B cell (primary cell): ENCODE results near the gene TSHZ1. TPM values are rescaled to one million over a fixed set of nuclear protein-coding genes. Genes with fewer than 3 reads are reported as not detected.

Experiments
- ATAC-seq: fragments of 200-7000 bp; cut with Tn5 transposase; one replicate; pipeline ENCODE4 v1.10.0; 2021; ENCODE audit warnings: low read depth, mild to moderate bottlenecking, moderate number of reproducible peaks, moderate library complexity
- CTCF ChIA-PET: fragments of 350-600 bp; sonication (Branson Sonifier 250); formaldehyde crosslinking; loops from one replicate; lab custom pipeline; 2021; ENCODE audit warnings: antibody characterized with exemption, inconsistent platforms; lab: Charles Lee
- POLR2A ChIA-PET: fragments of 350-600 bp; sonication (Branson Sonifier 250); formaldehyde crosslinking; loops from one replicate; lab custom pipeline; 2021; ENCODE audit warnings: antibody characterized with exemption; lab: Charles Lee
- DNase-seq: peaks from one replicate; pipeline ENCODE4 v3.0.0; 2013
- H2AFZ ChIP-seq: 2 replicates; pipeline ENCODE4 v1.6.1; 2012; ENCODE audit warnings: mild to moderate bottlenecking, low read depth, low read length; ENCODE audit not compliant: insufficient read depth, poor library complexity, severe bottlenecking
- H3K27ac ChIP-seq, 2 donors: 1 replicate in 1 of 2; 2 replicates in 1 of 2; pipeline ENCODE4 v1.5.1; 2012 to 2013; ENCODE audit warnings: low read length in 2 of 2, mild to moderate bottlenecking in 2 of 2, moderate library complexity in 1 of 2
- H3K27me3 ChIP-seq, 4 experiments: fragments of 200-600 bp in 1 of 4; sonication (generic) in 1 of 4; replicated peaks in 1 of 4; 1 replicate in 2 of 4; 2 replicates in 2 of 4; pipeline versions ENCODE4 v1.6.1 to v1.7.0; 2013 to 2016; ENCODE audit warnings: low read length in 3 of 4, mild to moderate bottlenecking in 2 of 4, mixed read lengths in 1 of 4, moderate library complexity in 1 of 4; ENCODE audit not compliant: insufficient read depth in 4 of 4, control insufficient read depth in 3 of 4; ENCODE audit errors: control extremely low read depth in 1 of 4
- H3K36me3 ChIP-seq, 2 experiments: replicated peaks in 1 of 2; 1 replicate in 1 of 2; 2 replicates in 1 of 2; pipeline versions ENCODE4 v1.6.1 to v1.7.1; 2013; ENCODE audit warnings: low read length in 1 of 2; ENCODE audit not compliant: insufficient read depth in 2 of 2, control insufficient read depth in 1 of 2; ENCODE audit errors: control extremely low read depth in 1 of 2, extremely low read depth in 1 of 2
- H3K4me1 ChIP-seq, 2 donors: fragments of 200-600 bp in 1 of 2; sonication (generic) in 1 of 2; 1 replicate in 1 of 2; 2 replicates in 1 of 2; pipeline versions ENCODE4 v1.5.1 to v1.6.1; 2013 to 2017; ENCODE audit warnings: low read length in 2 of 2; ENCODE audit not compliant: control insufficient read depth in 2 of 2, insufficient read depth in 2 of 2
- H3K4me2 ChIP-seq: replicated peaks from 2 replicates; pipeline ENCODE3; 2012; ENCODE audit warnings: mild to moderate bottlenecking, low read depth, low read length; ENCODE audit not compliant: poor library complexity, severe bottlenecking
- H3K4me3 ChIP-seq, 5 experiments: fragments of 200-600 bp in 1 of 5; sonication (generic) in 1 of 5; 1 replicate in 3 of 5; 2 replicates in 2 of 5; pipeline versions ENCODE4 v1.5.1 to v1.7.0; 2011 to 2016; ENCODE audit warnings: low read length in 4 of 5, mild to moderate bottlenecking in 4 of 5, low read depth in 2 of 5, control low read depth in 1 of 5, moderate library complexity in 1 of 5; ENCODE audit not compliant: insufficient read depth in 1 of 5; ENCODE audit errors: control extremely low read depth in 1 of 5, extremely low read depth in 1 of 5
- H3K79me2 ChIP-seq: fragments of 200-600 bp; sonication (generic); one replicate; pipeline ENCODE4 v1.6.0; 2016; ENCODE audit warnings: low read length; ENCODE audit not compliant: control insufficient read depth, insufficient read depth
- H3K9ac ChIP-seq: fragments of 200-600 bp; sonication (generic); 2 replicates; pipeline ENCODE4 v1.6.1; 2017; ENCODE audit warnings: mild to moderate bottlenecking, low read length, moderate library complexity
- H3K9me3 ChIP-seq, 3 donors: one replicate each; pipeline versions ENCODE4 v1.6.1 to v1.7.1; 2013; ENCODE audit warnings: low read length in 2 of 3; ENCODE audit not compliant: control insufficient read depth in 2 of 3, insufficient read depth in 1 of 3; ENCODE audit errors: control extremely low read depth in 1 of 3
- H4K20me1 ChIP-seq: 2 replicates; pipeline ENCODE4 v1.6.0; 2012; ENCODE audit warnings: mild to moderate bottlenecking, low read length; ENCODE audit not compliant: insufficient read depth, control insufficient read depth, poor library complexity, severe bottlenecking
- H3K27ac Mint-ChIP-seq: one replicate; pipeline ENCODE4 v1.8.0; 2021; ENCODE audit warnings: mixed read lengths
- H3K27me3 Mint-ChIP-seq: one replicate; pipeline ENCODE4 v1.8.0; 2021; ENCODE audit warnings: mixed read lengths
- H3K4me1 Mint-ChIP-seq: one replicate; pipeline ENCODE4 v1.8.0; 2021; ENCODE audit warnings: mixed read lengths
- H3K4me3 Mint-ChIP-seq: one replicate; pipeline ENCODE4 v1.8.0; 2021; ENCODE audit warnings: mixed read lengths
- H3K9me3 Mint-ChIP-seq: one replicate; pipeline ENCODE4 v1.8.0; 2022; ENCODE audit warnings: mixed read lengths; ENCODE audit not compliant: insufficient read depth
- CTCF ChIP-seq: fragments of 200-600 bp; IDR thresholded peaks from one replicate; pipeline ENCODE4 v1.8.0; 2022; ENCODE audit warnings: antibody characterized with exemption, mild to moderate bottlenecking
- EZH2 ChIP-seq: IDR thresholded peaks from 2 replicates; pipeline ENCODE4 v1.6.1; 2012; ENCODE audit warnings: borderline replicate concordance, low read depth, mild to moderate bottlenecking, moderate library complexity, low read length; ENCODE audit not compliant: insufficient read depth, poor library complexity, severe bottlenecking
- WGBS: methylation state at CpG from one replicate; pipeline ENCODE4 v1.1.5; 2013; ENCODE audit warnings: missing lambda C conversion rate; ENCODE audit not compliant: insufficient coverage; 5-methylcytosine and 5-hydroxymethylcytosine counted together
- intact Hi-C: fragments of 100-400 bp; cut with micrococcal nuclease; formaldehyde crosslinking; loops from one replicate; pipeline ENCODE4 v1.10.0; 2022
- polyA plus RNA-seq: library from polyadenylated mRNA; depleted of rRNA; stranded (reverse); fragments of >200 nt; gene quantifications from 2 replicates; pipeline ENCODE4 v1.2.3, GENCODE V29; 2012
- total RNA-seq, 2 donors: library from RNA; stranded (reverse); fragments of 120-200 nt in 1 of 2; gene quantifications; 1 replicate in 1 of 2; 2 replicates in 1 of 2; pipeline versions ENCODE4 v1.2.3 to v1.2.4, GENCODE V29; 2013 to 2022

TSHZ1 gene
- total and polyA plus RNA-seq, 2 donors (not counting 1 experiment from before 2014, with no cell fraction given) = 5.3 to 9.8 TPM

- ChIA-PET CTCF (interaction anchor here (1.3 to 1.9 kb wide), 2 partner anchors 9 to 12 kb away, joined by 3 to 4 read pairs; no protein-coding TSS in a partner anchor), POLR2A (no interaction called here)
- Histone ChIP-seq H3K9ac (no peak overlapping the region), H3K27me3 (peaks cover 0 to 4% (median 0%) of the 10 kb centered on the region in 4 experiments), H3K4me3 (no peak overlapping the region), H2AFZ (no peak overlapping the region), H3K4me1 (peaks cover 0 to 4% of the 10 kb centered on the region in 2 donors), H3K9me3 (peaks cover 0 to 7% (median 0%) of the 10 kb centered on the region in 3 donors), H3K4me2 (no peak overlapping the region), H4K20me1 (no peaks in the 10 kb centered on the region), H3K79me2 (no peaks in the 10 kb centered on the region), H3K27ac (no peak overlapping the region), H3K36me3 (no peaks in the 10 kb centered on the region)
- peaks cover 15% of the 10 kb centered on the region for H3K27me3 Mint-ChIP-seq
- 95% methylated on average over 2 of the region's 3 CpGs for WGBS
- no peaks in the 10 kb centered on the region for H3K9me3 Mint-ChIP-seq
- no peak overlapping the region for H3K4me3 Mint-ChIP-seq
- H3K27ac Mint-ChIP-seq = no peak overlapping the region
- H3K4me1 Mint-ChIP-seq = peaks cover 9% of the 10 kb centered on the region
- TF ChIP-seq CTCF = no peak
- no peak for TF ChIP-seq EZH2
- DNase-seq (no peak), ATAC-seq (no peak)
- intact Hi-C loops = no loop called here
Measured at GRCh38 chr18:75164479-75164878, 46.1 kb upstream of the TSHZ1 start.

GRCh38 chr18:75165926-75166325 lies 44.7 kb upstream of the TSHZ1 start:
- H4K20me1 ChIP-seq = no peaks in the 10 kb centered on the region
- no peak overlapping the region for H3K4me2 ChIP-seq
- no peaks in the 10 kb centered on the region for H3K36me3 ChIP-seq
- Mint-ChIP-seq H3K4me3 (no peak overlapping the region), H3K27ac (no peak overlapping the region), H3K9me3 (no peaks in the 10 kb centered on the region), H3K4me1 (peaks cover 9% of the 10 kb centered on the region), H3K27me3 (peaks cover 13% of the 10 kb centered on the region)
- peaks cover 0 to 7% (median 0%) of the 10 kb centered on the region in 3 donors for H3K9me3 ChIP-seq
- no peak overlapping the region for H3K9ac ChIP-seq
- ChIA-PET POLR2A (no interaction called here), CTCF (interaction anchor here (0.6 to 1.9 kb wide), 2 partner anchors 10 to 81 kb away, joined by 3 to 4 read pairs; no protein-coding TSS in a partner anchor)
- ATAC-seq (no peak), DNase-seq (no peak)
- H3K79me2 ChIP-seq = no peaks in the 10 kb centered on the region
- intact Hi-C loops = no loop called here
- peaks cover 0 to 4% (median 0%) of the 10 kb centered on the region in 4 experiments for H3K27me3 ChIP-seq
- no peak for TF ChIP-seq EZH2
- TF ChIP-seq CTCF = no peak
- 86% methylated on average over 7 of the region's 8 CpGs for WGBS
- H3K27ac ChIP-seq = no peak overlapping the region
- no peak overlapping the region for H2AFZ ChIP-seq
- no peak overlapping the region for H3K4me3 ChIP-seq
- H3K4me1 ChIP-seq = peaks cover 0 to 4% of the 10 kb centered on the region in 2 donors
